ENCODE data around the gene MYBPC2. TPM values are rescaled to one million over a fixed set of nuclear protein-coding genes. Genes with fewer than 3 reads are reported as not detected.

The MYBPC2 gene
- total RNA-seq, 1 experiment from 2014 or later = not detected

DNA sequence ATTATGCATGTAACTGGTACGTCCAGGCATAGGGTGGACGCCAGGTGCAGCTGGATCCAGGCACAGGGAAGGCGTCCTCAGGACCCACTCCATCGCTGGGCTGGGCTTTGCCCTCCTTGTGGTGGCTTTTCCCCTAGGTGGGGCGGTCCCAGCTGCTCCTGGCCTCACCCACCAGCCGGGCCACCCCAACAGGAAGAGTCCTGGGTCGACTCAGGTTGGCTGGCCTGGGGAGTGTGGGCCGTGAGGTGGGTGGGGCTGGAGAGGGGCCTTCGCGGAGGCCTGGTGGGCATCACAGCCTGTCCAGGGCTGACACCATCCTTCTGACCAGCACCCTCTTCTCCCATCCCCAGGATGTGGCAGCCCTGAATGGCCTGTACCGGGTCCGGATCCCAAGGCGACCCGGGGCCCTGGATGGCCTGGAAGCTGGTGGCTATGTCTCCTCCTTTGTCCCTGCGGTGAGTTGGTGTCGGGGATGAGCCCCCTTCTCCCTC, 47.1 kb downstream of the MYBPC2 start:
- CTCF ChIA-PET = no interaction called here
- no peaks in the 10 kb centered on the region for H3K9me2 ChIP-seq (replicated peaks; ENCODE audit: low read length)
- H3F3A ChIP-seq (ENCODE audit: low read length, unreplicated experiment) = no peaks in the 10 kb centered on the region
- POLR2A ChIA-PET (ENCODE audit: unreplicated experiment) = no interaction called here
- no peak overlapping the region for H3K4me3 ChIP-seq (ENCODE audit: low read length)
- H3K4me2 ChIP-seq (ENCODE audit: low read length) = no peak overlapping the region
- TF ChIP-seq EZH2phosphoT487 (IDR thresholded peaks at IDR 0.05; ENCODE audit: borderline replicate concordance, low read length) (no peak), EZH2 (IDR thresholded peaks at IDR 0.05; ENCODE audit: low read length, unreplicated experiment) (no peak)
- TF ChIP-seq, protein P1, sequence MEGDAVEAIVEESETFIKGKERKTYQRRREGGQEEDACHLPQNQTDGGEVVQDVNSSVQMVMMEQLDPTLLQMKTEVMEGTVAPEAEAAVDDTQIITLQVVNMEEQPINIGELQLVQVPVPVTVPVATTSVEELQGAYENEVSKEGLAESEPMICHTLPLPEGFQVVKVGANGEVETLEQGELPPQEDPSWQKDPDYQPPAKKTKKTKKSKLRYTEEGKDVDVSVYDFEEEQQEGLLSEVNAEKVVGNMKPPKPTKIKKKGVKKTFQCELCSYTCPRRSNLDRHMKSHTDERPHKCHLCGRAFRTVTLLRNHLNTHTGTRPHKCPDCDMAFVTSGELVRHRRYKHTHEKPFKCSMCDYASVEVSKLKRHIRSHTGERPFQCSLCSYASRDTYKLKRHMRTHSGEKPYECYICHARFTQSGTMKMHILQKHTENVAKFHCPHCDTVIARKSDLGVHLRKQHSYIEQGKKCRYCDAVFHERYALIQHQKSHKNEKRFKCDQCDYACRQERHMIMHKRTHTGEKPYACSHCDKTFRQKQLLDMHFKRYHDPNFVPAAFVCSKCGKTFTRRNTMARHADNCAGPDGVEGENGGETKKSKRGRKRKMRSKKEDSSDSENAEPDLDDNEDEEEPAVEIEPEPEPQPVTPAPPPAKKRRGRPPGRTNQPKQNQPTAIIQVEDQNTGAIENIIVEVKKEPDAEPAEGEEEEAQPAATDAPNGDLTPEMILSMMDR (conservative IDR thresholded peaks at IDR 0.05; ENCODE audit: low read depth, low read length) = no peak
- H3K27me3 ChIP-seq (ENCODE audit: low read length) = no peaks in the 10 kb centered on the region
- peaks cover 31% of the 10 kb centered on the region for H3K79me2 ChIP-seq (ENCODE audit: low read length)
- H3K27ac ChIP-seq (ENCODE audit: low read length) = no peak overlapping the region
- ATAC-seq (no peak), DNase-seq (no peak)
- H4K20me1 ChIP-seq (ENCODE audit: low read length) = peaks cover 21% of the 10 kb centered on the region
- BruUV-seq (replicated peaks) = no TSS peak
- H2AFZ ChIP-seq (ENCODE audit: low read length) = no peak overlapping the region
- H3K9me3 ChIP-seq (ENCODE audit: low read length) = no peaks in the 10 kb centered on the region
- intact Hi-C loops (cut with micrococcal nuclease) = no loop called here
- H3K9ac ChIP-seq (ENCODE audit: low read length) = no peak overlapping the region
- H3K4me1 ChIP-seq (ENCODE audit: insufficient read depth, low read length) = peaks cover 8% of the 10 kb centered on the region
- peaks cover 44% of the 10 kb centered on the region for H3K36me3 ChIP-seq (ENCODE audit: low read depth, low read length)

DNA sequence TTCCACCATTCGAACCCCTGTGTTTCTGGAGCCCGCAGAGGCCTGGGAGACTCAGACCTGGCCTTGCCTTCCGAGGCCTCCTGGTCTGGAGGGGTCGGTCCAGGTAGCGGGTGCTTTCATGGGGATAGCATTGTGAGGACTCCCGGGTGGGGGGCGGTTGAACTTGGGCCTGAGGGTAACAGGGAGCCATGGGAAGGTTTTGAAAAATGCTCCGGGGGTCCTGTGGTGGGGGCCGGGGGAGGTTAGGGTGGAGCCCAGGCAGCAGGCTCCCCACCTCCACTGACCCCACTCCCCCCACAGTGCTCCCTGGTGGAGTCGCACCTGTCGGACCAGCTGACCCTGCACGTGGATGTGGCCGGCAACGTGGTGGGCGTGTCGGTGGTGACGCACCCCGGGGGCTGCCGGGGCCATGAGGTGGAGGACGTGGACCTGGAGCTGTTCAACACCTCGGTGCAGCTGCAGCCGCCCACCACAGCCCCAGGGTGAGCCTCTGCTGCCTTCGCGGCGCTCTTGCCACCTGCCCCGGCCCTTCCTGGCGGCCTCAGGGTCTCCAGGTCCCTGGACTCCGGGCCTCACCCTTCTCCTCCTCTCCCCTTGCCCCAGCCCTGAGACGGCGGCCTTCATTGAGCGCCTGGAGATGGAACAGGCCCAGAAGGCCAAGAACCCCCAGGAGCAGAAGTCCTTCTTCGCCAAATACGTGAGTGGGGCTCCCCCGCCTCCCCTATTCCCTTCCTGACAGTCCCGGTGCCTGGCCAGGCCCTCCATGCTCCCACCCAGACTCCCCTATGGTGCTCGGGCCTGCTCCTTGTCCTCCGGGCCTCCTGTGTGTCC, 47.8 kb downstream of the MYBPC2 start:
- no peak for TF ChIP-seq EZH2phosphoT487 (IDR thresholded peaks at IDR 0.05; ENCODE audit: borderline replicate concordance, low read length)
- TF ChIP-seq EZH2 (IDR thresholded peaks at IDR 0.05; ENCODE audit: low read length, unreplicated experiment) = no peak
- TF ChIP-seq, protein P1 (conservative IDR thresholded peaks at IDR 0.05; ENCODE audit: low read depth, low read length) = no peak
- Histone ChIP-seq H3K9me2 (replicated peaks; ENCODE audit: low read length) (no peaks in the 10 kb centered on the region), H3K9me3 (ENCODE audit: low read length) (no peaks in the 10 kb centered on the region), H3K9ac (ENCODE audit: low read length) (no peak overlapping the region), H4K20me1 (ENCODE audit: low read length) (peaks cover 21% of the 10 kb centered on the region), H3K4me2 (ENCODE audit: low read length) (no peak overlapping the region), H2AFZ (ENCODE audit: low read length) (no peak overlapping the region), H3K27me3 (ENCODE audit: low read length) (no peaks in the 10 kb centered on the region), H3K4me1 (ENCODE audit: insufficient read depth, low read length) (peaks cover 8% of the 10 kb centered on the region), H3F3A (ENCODE audit: low read length, unreplicated experiment) (no peaks in the 10 kb centered on the region), H3K36me3 (ENCODE audit: low read depth, low read length) (peaks cover 50% of the 10 kb centered on the region), H3K4me3 (ENCODE audit: low read length) (no peak overlapping the region), H3K79me2 (ENCODE audit: low read length) (peaks cover 31% of the 10 kb centered on the region), H3K27ac (ENCODE audit: low read length) (no peak overlapping the region)
- ATAC-seq (no peak), DNase-seq (no peak)
- intact Hi-C loops (cut with micrococcal nuclease) = no loop called here
- no TSS peak for BruUV-seq (replicated peaks)
- POLR2A ChIA-PET (ENCODE audit: unreplicated experiment) = no interaction called here
- CTCF ChIA-PET = no interaction called here
